HG03571 (cell line): ENCODE measurements around the gene EBNA1BP2.
"Not testable (repeated sequence)": the region's sequence is repeated elsewhere in the genome, so short reads cannot be mapped to it uniquely, and the experiment has no call there.

ENCODE experiments used
- ATAC-seq: cut with Tn5 transposase; IDR thresholded peaks from one replicate; pipeline ENCODE4 v1.9.1; 2021; ENCODE audit not compliant: unreplicated experiment

The EBNA1BP2 gene

DNA sequence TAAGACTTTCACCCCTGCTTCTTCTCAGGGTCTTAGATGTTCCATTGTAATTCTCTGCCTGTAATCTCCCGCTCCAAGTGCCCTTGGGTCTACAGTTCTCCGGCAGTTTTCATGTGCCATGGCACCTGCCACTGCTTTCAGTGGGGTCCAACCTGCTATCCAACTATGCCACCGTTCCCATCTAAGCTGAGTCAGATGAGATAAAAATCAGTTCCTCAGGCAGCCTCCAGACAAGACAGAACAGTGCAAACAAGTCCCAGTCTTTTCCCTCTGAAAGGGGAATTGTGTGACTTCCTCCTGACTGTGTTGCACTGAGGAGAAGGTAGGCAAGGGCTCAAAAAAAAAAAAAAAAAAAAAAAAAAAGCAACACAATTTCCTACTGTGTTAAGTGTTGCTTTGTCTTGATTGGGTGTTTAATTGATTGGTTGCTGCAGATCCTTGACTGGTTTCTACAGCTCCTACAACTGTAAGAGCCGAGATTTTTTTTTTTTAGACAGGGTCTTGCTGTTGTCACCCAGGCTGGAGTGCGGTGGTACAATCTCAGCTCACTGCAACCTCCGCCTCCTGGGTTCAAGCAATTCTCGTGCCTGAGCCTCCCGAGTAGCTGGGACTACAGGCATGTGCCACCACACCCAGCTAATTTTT is 50.7 kb downstream of the EBNA1BP2 start:
- ATAC-seq: no peak

DNA sequence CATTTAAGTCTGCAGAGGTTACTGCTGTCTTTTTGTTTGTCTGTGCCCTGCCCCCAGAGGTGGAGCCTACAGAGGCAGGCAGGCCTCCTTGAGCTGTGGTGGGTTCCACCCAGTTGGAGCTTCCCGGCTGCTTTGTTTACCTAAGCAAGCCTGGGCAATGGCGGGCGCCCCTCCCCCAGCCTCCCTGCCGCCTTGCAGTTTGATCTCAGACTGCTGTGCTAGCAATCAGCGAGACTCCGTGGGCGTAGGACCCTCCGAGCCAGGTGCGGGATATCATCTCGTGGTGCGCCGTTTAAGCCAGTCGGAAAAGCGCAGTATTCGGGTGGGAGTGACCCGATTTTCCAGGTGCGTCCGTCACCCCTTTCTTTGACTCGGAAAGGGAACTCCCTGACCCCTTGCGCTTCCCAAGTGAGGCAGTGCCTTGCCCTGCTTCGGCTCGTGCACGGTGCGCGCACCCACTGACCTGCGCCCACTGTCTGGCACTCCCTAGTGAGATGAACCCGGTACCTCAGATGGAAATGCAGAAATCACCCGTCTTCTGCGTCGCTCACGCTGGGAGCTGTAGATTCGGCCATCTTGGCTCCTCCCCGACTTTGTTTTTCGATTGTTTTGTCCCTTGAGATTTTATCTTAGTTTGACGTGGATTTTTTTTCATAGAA is 52.0 kb downstream of the EBNA1BP2 start:
- ATAC-seq: not testable (repeated sequence)
